ENCODE measurements around the gene GBF1.
A peak's percentile ranks its signal among the peaks of the same experiment; 100 is the strongest.

GBF1 gene

DNA sequence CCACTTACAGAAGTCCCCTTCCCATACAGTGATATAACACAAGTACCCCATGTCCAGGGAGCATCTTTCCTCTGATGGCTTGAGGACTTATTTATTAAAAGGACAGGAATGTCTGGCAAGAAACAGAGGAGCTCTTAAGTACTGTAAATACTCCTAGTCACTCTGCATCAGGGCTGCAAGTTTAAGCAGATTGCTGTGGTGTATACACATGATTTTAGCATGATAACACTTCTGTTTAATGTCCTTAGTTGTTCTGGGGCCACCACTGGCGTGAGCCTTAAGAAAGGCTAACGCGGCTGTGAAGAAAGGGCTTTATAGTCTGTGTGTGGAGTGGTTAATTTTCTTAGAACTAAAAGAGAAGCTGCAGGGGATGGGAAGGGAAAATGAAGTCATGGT, 65.7 kb downstream of the GBF1 start:
- in situ Hi-C loops (cut with HindIII; ENCODE audit: low sequenced_read_pairs) = no loop called here
- no peak overlapping the region for H3K4me3 ChIP-seq (ENCODE audit: low read depth, low read length)

DNA sequence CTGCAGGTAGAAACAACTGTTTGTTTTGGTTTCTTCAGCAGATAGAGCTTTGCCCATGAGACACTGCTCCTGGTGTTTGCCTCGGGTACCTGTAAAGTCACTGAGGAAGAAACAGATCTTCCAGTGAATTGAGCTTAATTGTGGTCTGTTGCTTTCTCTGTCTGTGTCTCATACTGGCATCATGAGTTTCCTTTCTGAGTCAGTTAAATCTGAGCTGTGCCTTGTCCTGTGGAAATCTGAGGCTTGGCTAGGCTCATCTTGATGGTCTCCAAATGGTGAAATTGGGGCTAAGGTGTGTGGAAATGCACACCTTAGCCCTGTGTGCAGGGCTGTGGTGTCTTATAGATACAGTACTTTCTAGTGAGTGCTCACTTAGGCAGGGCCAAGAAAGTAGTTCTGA, 67.4 kb downstream of the GBF1 start:
- H3K4me3 ChIP-seq (ENCODE audit: low read depth, low read length) = no peak overlapping the region
- DNase-seq (ENCODE audit: low read depth) = no peak
- TF ChIP-seq, protein P1, sequence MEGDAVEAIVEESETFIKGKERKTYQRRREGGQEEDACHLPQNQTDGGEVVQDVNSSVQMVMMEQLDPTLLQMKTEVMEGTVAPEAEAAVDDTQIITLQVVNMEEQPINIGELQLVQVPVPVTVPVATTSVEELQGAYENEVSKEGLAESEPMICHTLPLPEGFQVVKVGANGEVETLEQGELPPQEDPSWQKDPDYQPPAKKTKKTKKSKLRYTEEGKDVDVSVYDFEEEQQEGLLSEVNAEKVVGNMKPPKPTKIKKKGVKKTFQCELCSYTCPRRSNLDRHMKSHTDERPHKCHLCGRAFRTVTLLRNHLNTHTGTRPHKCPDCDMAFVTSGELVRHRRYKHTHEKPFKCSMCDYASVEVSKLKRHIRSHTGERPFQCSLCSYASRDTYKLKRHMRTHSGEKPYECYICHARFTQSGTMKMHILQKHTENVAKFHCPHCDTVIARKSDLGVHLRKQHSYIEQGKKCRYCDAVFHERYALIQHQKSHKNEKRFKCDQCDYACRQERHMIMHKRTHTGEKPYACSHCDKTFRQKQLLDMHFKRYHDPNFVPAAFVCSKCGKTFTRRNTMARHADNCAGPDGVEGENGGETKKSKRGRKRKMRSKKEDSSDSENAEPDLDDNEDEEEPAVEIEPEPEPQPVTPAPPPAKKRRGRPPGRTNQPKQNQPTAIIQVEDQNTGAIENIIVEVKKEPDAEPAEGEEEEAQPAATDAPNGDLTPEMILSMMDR (IDR thresholded peaks at IDR 0.05; ENCODE audit: low read depth, low read length, missing control alignments) = no peak
- in situ Hi-C loops (cut with HindIII; ENCODE audit: low sequenced_read_pairs) = no loop called here

More for the DNA sequence above, 65.7 kb downstream of the GBF1 start:
- DNase-seq (ENCODE audit: low read depth) = no peak
- TF ChIP-seq, protein P1 (IDR thresholded peaks at IDR 0.05; ENCODE audit: low read depth, low read length, missing control alignments) = no peak

DNA sequence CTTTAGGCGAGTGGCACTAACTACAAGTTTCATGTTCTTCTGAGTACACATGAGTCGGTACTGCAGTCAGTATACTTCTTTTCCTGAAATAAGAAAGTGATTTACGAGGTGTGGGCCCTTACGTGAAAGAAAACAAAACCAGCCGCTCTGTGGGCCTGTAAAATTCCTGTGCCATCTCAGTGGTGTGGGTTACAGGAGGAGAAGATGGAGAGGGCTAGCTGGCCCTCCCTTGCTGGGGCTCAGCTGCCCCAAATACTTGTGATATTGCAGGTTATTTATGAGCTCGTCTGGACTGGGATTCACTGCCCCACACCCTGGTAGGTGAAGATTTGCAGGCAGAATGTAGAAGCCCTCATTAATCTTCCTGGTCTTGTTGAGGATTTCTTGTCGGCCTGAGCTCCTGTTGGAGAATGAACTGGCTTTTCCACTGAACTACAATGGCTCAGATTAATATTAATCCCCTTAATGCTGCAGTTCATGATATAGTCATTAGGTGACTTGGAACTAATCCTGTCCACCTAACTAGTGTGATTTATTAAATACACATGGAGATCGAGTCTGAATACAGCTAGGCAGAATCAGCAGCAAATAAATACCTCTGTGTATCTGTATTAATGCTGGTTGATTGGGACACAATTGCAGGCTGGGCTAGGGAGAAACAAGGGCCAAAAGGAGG, 68.0 kb downstream of the GBF1 start:
- H3K4me3 ChIP-seq (ENCODE audit: low read depth, low read length) = no peak overlapping the region
- TF ChIP-seq, protein P1 (IDR thresholded peaks at IDR 0.05; ENCODE audit: low read depth, low read length, missing control alignments) = no peak
- in situ Hi-C loops (cut with HindIII; ENCODE audit: low sequenced_read_pairs) = no loop called here
- no peak for DNase-seq (ENCODE audit: low read depth)

- no peak for DNase-seq (ENCODE audit: low read depth)
- no peak overlapping the region for H3K4me3 ChIP-seq (ENCODE audit: low read depth, low read length)
- in situ Hi-C loops (cut with HindIII; ENCODE audit: low sequenced_read_pairs) = no loop called here
- TF ChIP-seq, protein P1 (IDR thresholded peaks at IDR 0.05; ENCODE audit: low read depth, low read length, missing control alignments) = no peak
Measured at GRCh38 chr10:102314801-102315200, 69.5 kb downstream of the GBF1 start.

- no peak overlapping the region for H3K4me3 ChIP-seq (ENCODE audit: low read depth, low read length)
- in situ Hi-C loops (cut with HindIII; ENCODE audit: low sequenced_read_pairs) = no loop called here
- DNase-seq (ENCODE audit: low read depth) = no peak
- TF ChIP-seq, protein P1 (IDR thresholded peaks at IDR 0.05; ENCODE audit: low read depth, low read length, missing control alignments) = no peak
Measured at GRCh38 chr10:102316421-102316820, 71.1 kb downstream of the GBF1 start.

- TF ChIP-seq, protein P1 (IDR thresholded peaks at IDR 0.05; ENCODE audit: low read depth, low read length, missing control alignments) = no peak
- DNase-seq (ENCODE audit: low read depth) = peak; percentile 70
- H3K4me3 ChIP-seq (ENCODE audit: low read depth, low read length) = no peak overlapping the region
- in situ Hi-C loops (cut with HindIII; ENCODE audit: low sequenced_read_pairs) = no loop called here
Measured at GRCh38 chr10:102322914-102323313, 77.6 kb downstream of the GBF1 start.
